22Rv1 (cell line): ENCODE data around the gene NQO2.

Experiments used
- CTCF ChIP-seq: fragments of 450-650 bp; IDR thresholded peaks from 2 replicates; pipeline ENCODE4 v1.5.1; 2017; ENCODE audit warnings: mild to moderate bottlenecking
- ZFX ChIP-seq: fragments of 450-650 bp; IDR thresholded peaks from 2 replicates; pipeline ENCODE4 v1.6.1; 2017; ENCODE audit warnings: antibody characterized with exemption, borderline replicate concordance

- TF ChIP-seq CTCF (no peak), ZFX (no peak)
Observed at GRCh38 chr6:2957696-2958330, 41.9 kb upstream of the NQO2 start.
